ENCODE results near the gene APBA1. TPM values are rescaled to one million over a fixed set of nuclear protein-coding genes. Genes with fewer than 3 reads are reported as not detected.

The APBA1 gene
- total RNA-seq, 1 donor from 2014 or later = 5.9 TPM

- Histone ChIP-seq H3K27ac (ENCODE audit: low read depth, low read length) (no peak overlapping the region), H3K4me3 (ENCODE audit: insufficient read depth, low read depth, low read length) (no peak overlapping the region), H3K4me2 (ENCODE audit: low read length) (no peak overlapping the region), H3K9ac (ENCODE audit: low read length) (no peak overlapping the region), H3K4me1 (ENCODE audit: insufficient read depth, low read length) (no peaks in the 10 kb centered on the region), H3K9me3 (ENCODE audit: insufficient read depth, low read depth, low read length) (no peaks in the 10 kb centered on the region), H4K20me1 (ENCODE audit: insufficient read depth, low read length) (peaks cover 4% of the 10 kb centered on the region), H3K79me2 (ENCODE audit: insufficient read depth, low read length) (no peaks in the 10 kb centered on the region), H2AFZ (ENCODE audit: low read depth, low read length) (no peak overlapping the region), H3K27me3 (ENCODE audit: insufficient read depth, low read length) (no peaks in the 10 kb centered on the region), H3K36me3 (ENCODE audit: insufficient read depth, low read length) (no peaks in the 10 kb centered on the region)
- FAIRE-seq (peak; percentile 39), DNase-seq (ENCODE audit: low read depth) (no peak)
- Mint-ChIP-seq H3K4me1 (ENCODE audit: low read depth, unreplicated experiment) (no peaks in the 10 kb centered on the region), H3K36me3 (ENCODE audit: low read depth, unreplicated experiment) (no peaks in the 10 kb centered on the region), H3K4me3 (ENCODE audit: unreplicated experiment) (no peak overlapping the region), H3K27me3 (ENCODE audit: low read depth, unreplicated experiment) (peaks cover 2% of the 10 kb centered on the region), H3K27ac (ENCODE audit: unreplicated experiment) (no peak overlapping the region), H3K9me3 (ENCODE audit: unreplicated experiment) (peaks cover 6% of the 10 kb centered on the region)
- TF ChIP-seq EZH2 (IDR thresholded peaks at IDR 0.05; ENCODE audit: insufficient read depth, low read length) (no peak), CTCF (IDR thresholded peaks at IDR 0.05; ENCODE audit: insufficient read depth, low read depth, low read length) (no peak)
Observed at GRCh38 chr9:69526699-69527098, 145.5 kb downstream of the APBA1 start.

GRCh38 chr9:69519470-69520240, 152.5 kb downstream of the APBA1 start:
- Mint-ChIP-seq H3K36me3 (ENCODE audit: low read depth, unreplicated experiment) (peaks cover 5% of the 10 kb centered on the region), H3K9me3 (ENCODE audit: unreplicated experiment) (no peaks in the 10 kb centered on the region), H3K27me3 (ENCODE audit: low read depth, unreplicated experiment) (peaks cover 7% of the 10 kb centered on the region), H3K4me3 (ENCODE audit: unreplicated experiment) (no peak overlapping the region), H3K4me1 (ENCODE audit: low read depth, unreplicated experiment) (no peaks in the 10 kb centered on the region), H3K27ac (ENCODE audit: unreplicated experiment) (no peak overlapping the region)
- Histone ChIP-seq H3K27ac (ENCODE audit: low read depth, low read length) (no peak overlapping the region), H2AFZ (ENCODE audit: low read depth, low read length) (no peak overlapping the region), H3K4me1 (ENCODE audit: insufficient read depth, low read length) (no peaks in the 10 kb centered on the region), H3K9me3 (ENCODE audit: insufficient read depth, low read depth, low read length) (no peaks in the 10 kb centered on the region), H3K36me3 (ENCODE audit: insufficient read depth, low read length) (no peaks in the 10 kb centered on the region), H3K4me3 (ENCODE audit: insufficient read depth, low read depth, low read length) (no peak overlapping the region), H3K9ac (ENCODE audit: low read length) (no peak overlapping the region), H4K20me1 (ENCODE audit: insufficient read depth, low read length) (no peaks in the 10 kb centered on the region), H3K79me2 (ENCODE audit: insufficient read depth, low read length) (no peaks in the 10 kb centered on the region), H3K27me3 (ENCODE audit: insufficient read depth, low read length) (no peaks in the 10 kb centered on the region), H3K4me2 (ENCODE audit: low read length) (no peak overlapping the region)
- no peak for DNase-seq (ENCODE audit: low read depth)
- no peak for TF ChIP-seq CTCF (IDR thresholded peaks at IDR 0.05; ENCODE audit: insufficient read depth, low read depth, low read length)
- no peak for TF ChIP-seq EZH2 (IDR thresholded peaks at IDR 0.05; ENCODE audit: insufficient read depth, low read length)
- no peak for FAIRE-seq

Data from astrocyte (in vitro differentiated cells and primary cell).